Subcutaneous abdominal adipose tissue (tissue), 5 donors: ENCODE results near the gene LAG3.

Experiments used
- H3K27ac ChIP-seq: one replicate; pipeline ENCODE4 v1.7.0; 2013; ENCODE audit warnings: low read depth, mild to moderate bottlenecking, inconsistent platforms, low read length, moderate library complexity
- H3K27me3 ChIP-seq, 5 donors: one replicate each; pipeline ENCODE4 v1.7.0; 2013; ENCODE audit warnings: low read length in 5 of 5, inconsistent platforms in 1 of 5; ENCODE audit not compliant: control insufficient read depth in 5 of 5, insufficient read depth in 4 of 5
- H3K36me3 ChIP-seq, 5 donors: one replicate each; pipeline ENCODE4 v1.7.0; 2013; ENCODE audit warnings: low read length in 5 of 5; ENCODE audit not compliant: control insufficient read depth in 5 of 5, insufficient read depth in 5 of 5
- H3K4me1 ChIP-seq, 5 donors: one replicate each; pipeline ENCODE4 v1.7.0; 2013; ENCODE audit warnings: low read length in 5 of 5, mild to moderate bottlenecking in 3 of 5, moderate library complexity in 1 of 5; ENCODE audit not compliant: control insufficient read depth in 5 of 5, insufficient read depth in 5 of 5
- H3K4me3 ChIP-seq, 5 donors: one replicate each; pipeline ENCODE4 v1.7.0; 2013; ENCODE audit warnings: low read length in 5 of 5, low read depth in 1 of 5
- H3K9ac ChIP-seq, 5 donors: one replicate each; pipeline ENCODE4 v1.7.0; 2013; ENCODE audit warnings: low read length in 5 of 5, mild to moderate bottlenecking in 4 of 5, moderate library complexity in 3 of 5
- H3K9me3 ChIP-seq, 5 donors: one replicate each; pipeline ENCODE4 v1.7.0; 2013; ENCODE audit warnings: low read length in 5 of 5; ENCODE audit not compliant: control insufficient read depth in 5 of 5
- donor health status: healthy.
- donor health status: healthy.
- donor health status: healthy.
- donor health status: healthy.
- donor health status: healthy.

The LAG3 gene

GRCh38 chr12:6826125-6826733 lies 53.9 kb downstream of the LAG3 start:
- no peaks in the 10 kb centered on the region for H3K36me3 ChIP-seq
- peaks cover 0 to 44% (median 31%) of the 10 kb centered on the region in 5 donors for H3K4me1 ChIP-seq
- no peaks in the 10 kb centered on the region for H3K9me3 ChIP-seq
- H3K27ac ChIP-seq, result no peak overlapping the region
- H3K27me3 ChIP-seq, result peaks cover 43 to 64% (median 59%) of the 10 kb centered on the region in 5 donors
- H3K9ac ChIP-seq, result no peak overlapping the region
- H3K4me3 ChIP-seq, result no peak overlapping the region

GRCh38 chr12:6826734-6827436 lies 54.6 kb downstream of the LAG3 start:
- Histone ChIP-seq H3K27ac (no peak overlapping the region), H3K4me1 (peaks cover 0 to 40% (median 27%) of the 10 kb centered on the region in 5 donors), H3K27me3 (peaks cover 41 to 61% (median 57%) of the 10 kb centered on the region in 5 donors), H3K36me3 (peaks cover 0 to 2% (median 0%) of the 10 kb centered on the region in 5 donors), H3K4me3 (no peak overlapping the region), H3K9me3 (no peaks in the 10 kb centered on the region), H3K9ac (no peak overlapping the region)

DNA sequence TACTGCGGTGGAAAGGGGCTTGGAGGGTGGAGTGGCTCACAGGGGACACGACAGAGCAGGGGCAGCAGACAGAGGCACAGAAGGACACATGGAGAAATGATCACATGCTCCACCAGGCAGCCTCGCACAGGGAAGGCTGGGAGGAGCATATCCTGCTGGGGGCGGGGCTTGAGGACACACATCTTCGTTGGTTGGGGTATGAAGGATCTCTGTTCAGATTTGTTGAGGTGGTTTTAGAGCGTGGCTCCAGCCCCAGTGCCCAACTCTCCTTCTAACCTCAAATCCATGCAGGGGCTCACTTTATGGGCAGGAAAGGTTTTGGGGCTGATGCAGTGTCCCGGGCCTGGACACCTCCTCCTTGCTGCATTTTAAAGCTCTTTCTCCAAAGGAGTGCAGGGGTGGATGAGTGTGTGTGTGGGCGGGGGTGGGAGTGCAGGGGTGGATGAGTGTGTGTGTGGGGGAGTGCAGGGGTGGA lies 55.2 kb downstream of the LAG3 start:
- Histone ChIP-seq H3K36me3 (peaks cover 0 to 2% (median 0%) of the 10 kb centered on the region in 5 donors), H3K4me3 (no peak overlapping the region), H3K9ac (no peak overlapping the region), H3K4me1 (peaks cover 0 to 35% (median 21%) of the 10 kb centered on the region in 5 donors), H3K9me3 (no peaks in the 10 kb centered on the region), H3K27me3 (peaks cover 36 to 55% (median 51%) of the 10 kb centered on the region in 5 donors), H3K27ac (no peak overlapping the region)
